Urothelium cell line (cell line): Measurements from ENCODE around the gene FKBP2.

Experiments
- DNase-seq: peaks from one replicate; pipeline ENCODE4 v3.0.0; 2011; ENCODE audit warnings: low spot score, mixed read lengths
- FAIRE-seq: peaks from 2 replicates; lab custom pipeline; 2011; peaks lifted over from hg19 to GRCh38; lab: Jason Lieb, UNC

FKBP2 gene

DNA sequence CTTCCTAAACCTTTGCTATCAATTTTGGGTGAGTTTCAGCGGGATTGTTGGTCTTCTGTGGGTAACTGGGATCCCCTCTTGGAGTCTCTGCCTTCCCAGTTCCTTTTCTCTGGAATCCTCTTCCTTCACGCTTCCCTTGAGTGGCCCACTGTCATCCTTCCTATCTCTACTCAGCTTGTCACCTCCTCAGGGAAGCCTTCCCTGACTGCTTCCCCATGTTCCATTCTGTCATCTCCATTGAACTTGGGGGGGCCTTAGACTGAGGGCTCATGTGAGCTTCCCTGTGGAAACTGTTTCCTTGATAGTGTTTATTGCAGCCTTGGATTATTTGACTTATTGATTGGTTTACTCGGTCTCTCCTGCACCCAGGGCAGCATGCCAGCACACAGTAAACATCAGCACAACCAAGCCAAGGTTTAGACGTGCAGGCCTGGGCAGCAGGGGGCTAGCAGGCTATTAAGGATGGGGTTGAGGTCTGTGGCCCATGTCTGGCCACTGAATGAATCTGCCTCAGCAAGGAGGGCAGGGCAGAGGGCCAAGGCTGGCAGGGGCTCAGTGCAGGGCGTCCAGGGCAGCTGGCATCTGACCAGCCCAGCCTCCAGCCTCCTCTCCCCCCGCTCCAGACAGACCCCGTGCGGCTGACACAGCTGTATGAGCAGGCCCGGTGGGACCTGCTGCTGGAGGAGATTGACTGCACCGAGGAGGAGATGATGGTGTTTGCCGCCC lies 22.1 kb upstream of the FKBP2 start:
- DNase-seq = no peak

DNA sequence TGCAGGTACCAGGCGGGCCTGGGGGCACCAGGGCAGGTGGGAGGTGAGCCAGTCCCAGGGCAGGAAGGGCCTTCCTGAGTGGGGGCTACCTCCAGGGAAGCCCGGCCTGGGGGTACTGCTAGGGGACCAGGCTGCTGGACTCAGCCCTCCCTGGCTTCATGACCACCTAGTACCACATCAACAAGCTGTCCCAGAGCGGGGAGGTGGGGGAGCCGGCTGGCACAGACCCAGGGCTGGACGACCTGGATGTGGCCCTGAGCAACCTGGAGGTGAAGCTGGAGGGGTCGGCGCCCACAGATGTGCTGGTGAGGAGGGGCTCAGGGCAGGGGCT lies 21.6 kb upstream of the FKBP2 start:
- no peak for FAIRE-seq
- DNase-seq = no peak

More for the DNA sequence above, 22.1 kb upstream of the FKBP2 start:
- no peak for FAIRE-seq

DNA sequence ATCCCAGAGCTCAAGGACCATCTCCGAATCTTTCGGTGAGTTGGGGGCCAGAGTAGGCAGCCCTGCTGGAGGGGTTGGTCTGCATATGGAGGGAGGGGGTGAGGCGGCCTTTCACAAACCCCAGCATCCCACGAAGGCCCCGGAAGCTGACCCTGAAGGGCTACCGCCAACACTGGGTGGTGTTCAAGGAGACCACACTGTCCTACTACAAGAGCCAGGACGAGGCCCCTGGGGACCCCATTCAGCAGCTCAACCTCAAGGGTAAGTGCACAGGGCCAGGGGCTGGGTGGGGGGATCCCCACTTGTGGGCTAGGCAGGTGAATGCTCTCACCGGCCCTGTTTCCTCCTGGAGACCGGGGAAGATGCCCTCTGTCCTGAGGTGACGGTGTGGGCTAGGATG lies 21.1 kb upstream of the FKBP2 start:
- no peak for FAIRE-seq
- no peak for DNase-seq

DNA sequence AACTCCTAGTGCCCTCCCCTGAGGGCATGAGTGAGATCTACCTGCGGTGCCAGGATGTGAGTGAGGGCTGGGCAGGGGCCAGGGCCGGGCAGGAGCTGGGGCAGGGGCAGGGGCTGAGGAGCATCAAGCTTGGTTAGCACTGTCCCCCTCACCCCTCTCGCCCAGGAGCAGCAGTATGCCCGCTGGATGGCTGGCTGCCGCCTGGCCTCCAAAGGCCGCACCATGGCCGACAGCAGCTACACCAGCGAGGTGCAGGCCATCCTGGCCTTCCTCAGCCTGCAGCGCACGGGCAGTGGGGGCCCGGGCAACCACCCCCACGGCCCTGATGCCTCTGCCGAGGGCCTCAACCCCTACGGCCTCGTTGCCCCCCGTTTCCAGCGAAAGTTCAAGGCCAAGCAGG lies 20.6 kb upstream of the FKBP2 start:
- FAIRE-seq (no peak), DNase-seq (no peak)

DNA sequence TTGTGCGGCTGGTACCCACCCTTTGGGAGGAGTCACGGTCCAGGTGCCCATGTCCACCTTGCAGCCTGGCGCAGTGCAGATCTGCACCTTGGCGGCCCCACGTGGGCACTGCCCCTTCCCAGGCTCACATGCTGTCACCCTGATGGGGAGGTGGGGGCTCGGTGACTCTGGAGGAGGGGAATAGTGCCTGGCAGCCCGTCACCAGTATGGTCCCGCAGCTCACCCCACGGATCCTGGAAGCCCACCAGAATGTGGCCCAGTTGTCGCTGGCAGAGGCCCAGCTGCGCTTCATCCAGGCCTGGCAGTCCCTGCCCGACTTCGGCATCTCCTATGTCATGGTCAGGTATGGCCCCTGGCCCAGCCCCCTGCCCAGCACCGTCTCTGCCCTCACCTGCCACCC lies 20.1 kb upstream of the FKBP2 start:
- no peak for DNase-seq
- no peak for FAIRE-seq

- FAIRE-seq = no peak
- DNase-seq = no peak
Measured at GRCh38 chr11:64222651-64223000, 18.3 kb upstream of the FKBP2 start.

GRCh38 chr11:64223001-64223651 lies 17.8 kb upstream of the FKBP2 start:
- DNase-seq (no peak), FAIRE-seq (no peak)

DNA sequence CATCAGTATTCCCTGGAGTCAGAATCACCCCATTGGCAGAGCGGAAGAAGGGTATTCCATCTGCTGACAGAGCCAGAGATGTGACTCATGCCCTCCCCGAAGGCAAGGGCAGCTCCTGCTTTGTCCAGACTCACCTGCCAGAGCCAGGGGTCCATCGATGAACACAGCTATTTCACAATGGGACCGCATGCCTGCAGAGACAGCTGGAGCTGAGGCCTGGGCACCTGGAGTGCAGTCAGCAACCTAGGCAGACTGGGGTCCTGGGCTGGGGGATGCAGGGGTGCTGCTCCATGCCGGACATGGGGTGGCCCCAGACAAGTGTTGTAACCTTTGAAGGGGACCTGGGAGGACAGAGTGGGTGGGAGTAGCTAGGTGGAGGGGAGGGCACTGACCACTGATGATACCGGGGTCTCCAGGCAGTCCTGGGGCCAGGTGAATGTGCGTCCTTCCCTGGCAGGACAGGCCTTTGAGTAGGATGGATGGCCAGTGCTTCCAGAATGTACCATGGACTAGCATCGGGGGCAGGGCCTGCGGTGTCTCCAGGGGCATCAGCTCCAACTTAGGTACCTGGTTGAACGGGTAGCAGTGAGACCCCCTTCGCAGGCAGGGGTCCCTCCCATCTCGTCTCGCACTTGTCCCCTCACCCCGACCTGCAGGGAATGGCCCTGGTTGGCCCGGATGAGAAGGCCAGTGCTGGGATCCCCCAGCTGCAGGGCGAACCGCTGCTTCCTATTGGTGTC lies 16.6 kb upstream of the FKBP2 start:
- no peak for DNase-seq
- no peak for FAIRE-seq

DNA sequence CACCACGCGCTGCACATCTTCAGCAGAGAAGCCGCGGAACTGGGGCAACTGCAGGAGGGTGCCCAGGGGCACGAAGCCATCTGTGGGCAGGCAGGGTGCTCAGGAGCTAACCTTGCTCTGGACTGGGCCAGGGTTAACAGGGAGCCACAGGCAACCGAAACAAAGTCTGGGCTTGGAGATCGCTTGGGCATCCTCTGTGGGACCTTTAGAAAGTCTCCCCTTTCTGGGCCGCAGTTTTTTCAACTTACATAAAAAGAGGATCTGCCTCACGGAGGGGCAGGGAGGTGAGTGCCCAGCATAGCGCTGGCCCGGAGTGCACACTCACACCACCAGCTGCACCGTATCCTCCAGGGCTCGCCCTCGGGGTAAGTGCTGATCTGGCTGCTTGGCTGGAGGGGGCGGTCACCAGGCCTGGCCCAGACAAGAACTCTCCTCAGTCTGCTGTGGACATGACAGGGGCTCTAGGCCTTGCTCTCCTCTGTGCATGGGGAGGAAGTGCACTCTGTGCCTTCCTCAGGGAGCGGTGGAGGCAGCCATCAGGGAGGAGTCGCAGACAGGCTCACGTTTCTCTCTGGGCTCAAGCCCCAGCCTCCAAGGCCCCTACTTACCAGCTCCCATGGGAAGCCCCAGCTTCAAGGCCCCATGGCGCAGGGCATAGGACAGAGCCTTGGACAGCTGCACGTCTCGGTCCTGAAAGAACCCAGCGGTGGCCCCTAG lies 15.8 kb upstream of the FKBP2 start:
- DNase-seq (no peak), FAIRE-seq (no peak)

- DNase-seq = peak; percentile 96
- FAIRE-seq = no peak
Measured at GRCh38 chr11:64225608-64226506, 15.0 kb upstream of the FKBP2 start, which contains the start of the genes NUDT22 and TRPT1. TSS of gene NUDT22 (plus strand) at chr11:64226274. CDS start at chr11:64226653, 379 bp downstream. TSS of gene TRPT1 (minus strand) at chr11:64226186. CDS start at chr11:64225860, 326 bp downstream.

DNA sequence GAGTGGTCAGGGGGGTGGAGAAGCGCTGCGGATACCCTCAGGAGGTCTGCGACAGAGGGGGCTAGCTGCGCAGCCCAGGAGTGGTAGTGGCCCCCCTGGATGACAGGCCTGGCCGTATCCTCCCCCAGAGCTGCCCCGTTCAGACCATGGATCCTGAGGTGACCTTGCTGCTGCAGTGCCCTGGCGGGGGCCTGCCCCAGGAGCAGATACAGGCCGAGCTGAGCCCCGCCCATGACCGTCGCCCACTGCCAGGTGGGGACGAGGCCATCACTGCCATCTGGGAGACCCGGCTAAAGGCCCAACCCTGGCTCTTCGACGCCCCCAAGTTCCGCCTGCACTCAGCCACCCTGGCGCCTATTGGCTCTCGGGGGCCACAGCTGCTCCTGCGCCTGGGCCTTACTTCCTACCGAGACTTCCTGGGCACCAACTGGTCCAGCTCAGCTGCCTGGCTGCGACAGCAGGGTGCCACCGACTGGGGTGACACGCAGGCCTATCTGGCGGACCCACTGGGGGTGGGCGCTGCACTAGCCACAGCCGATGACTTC lies 14.3 kb upstream of the FKBP2 start:
- FAIRE-seq (no peak), DNase-seq (peak; percentile 45)

- DNase-seq (no peak), FAIRE-seq (no peak)
Measured at GRCh38 chr11:64227405-64227956, 13.4 kb upstream of the FKBP2 start.

DNA sequence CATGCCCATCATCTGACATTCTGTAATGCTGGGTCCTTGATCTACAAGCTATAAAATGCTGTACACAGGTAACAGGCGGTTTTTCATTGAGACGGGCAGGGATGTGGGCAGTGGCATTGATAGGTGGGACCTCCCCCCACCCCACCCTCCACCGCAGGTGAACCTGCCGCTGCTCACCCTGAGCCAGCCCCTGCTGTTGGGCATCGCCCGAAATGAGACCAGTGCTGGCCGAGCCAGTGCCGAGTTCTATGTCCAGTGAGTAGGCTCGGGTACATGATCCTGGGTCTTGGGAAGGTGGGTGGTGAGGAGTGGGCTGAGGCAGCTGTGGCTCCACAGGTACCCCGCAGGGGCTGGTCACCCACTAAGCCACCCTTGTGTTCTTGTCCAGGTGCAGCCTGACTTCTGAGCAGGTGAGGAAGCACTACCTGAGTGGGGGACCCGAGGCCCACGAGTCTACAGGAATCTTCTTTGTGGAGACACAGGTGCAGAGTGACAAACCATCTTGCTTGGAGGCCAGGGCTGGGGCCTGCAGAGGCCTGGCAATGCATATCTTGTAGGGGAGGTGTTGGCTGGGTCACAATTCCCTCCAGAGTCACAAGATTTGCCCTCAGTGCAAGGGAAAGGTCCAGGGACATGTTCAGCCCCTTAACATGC lies 11.7 kb upstream of the FKBP2 start:
- no peak for DNase-seq
- no peak for FAIRE-seq

DNA sequence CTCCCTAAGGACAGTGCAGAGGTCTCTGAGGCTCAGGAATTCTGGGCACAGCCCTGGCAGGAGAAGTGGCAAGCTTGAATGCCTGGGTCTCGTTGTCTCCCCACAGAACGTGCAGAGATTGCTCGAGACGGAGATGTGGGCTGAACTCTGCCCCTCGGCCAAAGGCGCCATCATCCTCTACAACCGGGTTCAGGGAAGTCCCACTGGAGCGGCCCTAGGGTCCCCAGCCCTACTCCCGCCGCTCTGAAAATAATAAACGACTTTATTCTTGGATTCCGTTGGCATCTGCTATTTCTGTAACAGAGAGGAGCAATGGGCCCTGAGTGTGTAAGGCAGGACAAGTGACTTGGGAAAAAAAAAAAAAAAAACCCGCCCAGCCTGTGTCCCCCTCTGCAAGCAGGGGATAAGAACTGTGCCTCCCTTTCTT lies 11.1 kb upstream of the FKBP2 start:
- DNase-seq (no peak), FAIRE-seq (no peak)

GRCh38 chr11:64230171-64230984 lies 10.5 kb upstream of the FKBP2 start, which contains the start of gene DNAJC4:
TSS of gene DNAJC4 (plus strand) at chr11:64230548. CDS start at chr11:64230855, 307 bp downstream.
- FAIRE-seq (no peak), DNase-seq (peak; percentile 90)

GRCh38 chr11:64230985-64231365 lies 9.9 kb upstream of the FKBP2 start:
- FAIRE-seq (no peak), DNase-seq (no peak)

DNA sequence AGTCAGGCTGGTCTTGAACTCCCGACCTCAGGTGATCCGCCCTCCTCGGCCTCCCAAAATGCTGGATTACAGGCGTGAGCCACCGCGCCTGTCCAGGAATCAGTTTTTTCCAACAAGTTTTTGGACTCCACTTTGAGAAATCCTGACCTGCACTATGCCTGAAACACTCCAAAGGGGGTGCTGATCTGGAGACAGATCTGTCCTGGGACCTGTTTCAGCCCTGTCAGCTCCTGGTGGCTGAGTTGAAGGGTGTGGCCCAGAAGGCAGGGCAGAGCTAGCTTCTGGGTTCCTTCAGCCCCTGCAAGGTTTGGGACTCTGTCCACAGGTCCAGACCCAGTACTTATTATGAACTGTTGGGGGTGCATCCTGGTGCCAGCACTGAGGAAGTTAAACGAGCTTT lies 9.3 kb upstream of the FKBP2 start:
- FAIRE-seq (no peak), DNase-seq (no peak)
